ENCODE measurements around the gene CCR9. TPM values are rescaled to one million over a fixed set of nuclear protein-coding genes. Genes with fewer than 3 reads are reported as not detected.

The CCR9 gene
- total and polyA plus RNA-seq, 7 donors, result 0.55 TPM; not detected in 6

DNA sequence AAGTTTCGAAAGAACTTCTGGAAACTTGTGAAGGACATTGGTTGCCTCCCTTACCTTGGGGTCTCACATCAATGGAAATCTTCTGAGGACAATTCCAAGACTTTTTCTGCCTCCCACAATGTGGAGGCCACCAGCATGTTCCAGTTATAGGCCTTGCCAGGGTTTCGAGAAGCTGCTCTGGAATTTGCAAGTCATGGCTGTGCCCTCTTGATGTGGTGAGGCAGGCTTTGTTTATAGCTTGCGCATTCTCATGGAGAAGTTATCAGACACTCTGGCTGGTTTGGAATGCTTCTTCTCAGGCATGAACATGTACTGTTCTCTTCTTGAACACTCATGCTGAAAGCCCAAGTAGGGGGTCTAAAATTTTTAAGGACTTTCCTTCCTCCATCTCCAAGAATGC lies 61.0 kb downstream of the CCR9 start:
- no peak overlapping the region for H3K4me3 ChIP-seq
- H3K27ac ChIP-seq, result peak overlapping the region in 2 of 4 donors; percentile 37 to 62
- WGBS, 2 donors, result 96 to 97% methylated on average over 3 of the region's 3 CpGs
- no peak for TF ChIP-seq POLR2A (IDR thresholded peaks at IDR 0.05)
- TF ChIP-seq EP300 (IDR thresholded peaks at IDR 0.05), result no peak
- no peak for TF ChIP-seq POLR2AphosphoS5 (IDR thresholded peaks at IDR 0.05)
- TF ChIP-seq CTCF (IDR thresholded peaks at IDR 0.05), result no peak
- H3K27me3 ChIP-seq, result no peaks in the 10 kb centered on the region
- peaks cover 22 to 61% (median 38%) of the 10 kb centered on the region in 4 donors for H3K36me3 ChIP-seq
- intact Hi-C loops (cut with DNase I), result no loop called here
- DNase-seq, result no peak
- no peaks in the 10 kb centered on the region for H3K9me3 ChIP-seq
- H3K4me1 ChIP-seq, result peaks cover 0 to 53% (median 21%) of the 10 kb centered on the region in 4 donors

DNA sequence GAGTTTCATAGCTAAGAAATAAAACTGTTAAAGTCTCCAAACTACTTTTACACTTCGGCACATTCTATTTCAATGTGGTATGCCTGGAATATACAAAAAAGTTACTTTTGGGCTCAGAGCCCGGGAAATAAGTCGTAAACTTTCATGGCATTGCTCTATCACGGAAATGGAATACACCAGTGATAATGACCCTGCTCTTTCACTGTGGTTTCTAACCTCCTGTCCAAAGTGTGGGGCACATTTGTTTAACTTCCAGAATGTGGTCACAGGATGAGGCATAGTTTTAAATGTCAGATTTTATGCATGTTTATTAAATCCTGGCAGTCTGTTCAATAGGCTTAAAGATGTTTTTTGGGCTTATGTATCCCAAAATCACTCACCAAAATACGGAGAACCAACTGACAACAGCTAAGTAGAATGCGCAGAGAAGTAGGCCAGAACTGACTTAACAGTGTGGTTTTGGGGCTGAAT lies 62.0 kb downstream of the CCR9 start:
- Histone ChIP-seq H3K36me3 (peaks cover 30 to 71% (median 46%) of the 10 kb centered on the region in 4 donors), H3K4me3 (no peak overlapping the region), H3K4me1 (peaks cover 0 to 44% (median 21%) of the 10 kb centered on the region in 4 donors), H3K9me3 (no peaks in the 10 kb centered on the region), H3K27me3 (no peaks in the 10 kb centered on the region), H3K27ac (peak overlapping the region; percentile 19 to 62 (median 48))
- 64 to 74% methylated on average over 6 of the region's 6 CpGs for WGBS, 2 donors
- TF ChIP-seq EP300 (IDR thresholded peaks at IDR 0.05), result no peak
- TF ChIP-seq POLR2A (IDR thresholded peaks at IDR 0.05), result no peak
- intact Hi-C loops (cut with DNase I), result no loop called here
- DNase-seq, result no peak

DNA sequence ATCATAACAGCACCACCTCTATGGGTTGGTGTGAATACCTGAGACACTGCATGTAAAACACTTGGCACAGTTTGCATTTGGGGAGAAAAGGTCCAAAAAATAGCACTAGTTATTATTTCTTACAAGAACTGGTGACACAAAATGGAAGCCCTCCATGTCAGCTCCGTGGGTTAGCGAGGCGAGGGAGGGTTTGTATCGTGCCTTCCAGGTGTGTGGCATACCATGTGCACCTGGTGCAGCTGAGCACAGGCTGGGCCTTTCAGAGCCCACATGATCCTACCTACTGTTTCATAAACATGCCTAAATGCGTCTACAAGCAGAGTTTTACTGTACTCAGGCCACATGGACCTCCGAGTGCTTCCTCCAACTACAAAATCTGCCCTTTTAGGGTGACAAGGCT lies 62.5 kb downstream of the CCR9 start:
- WGBS, 2 donors, result 91 to 95% methylated on average over 6 of the region's 6 CpGs
- DNase-seq, result no peak
- no peaks in the 10 kb centered on the region for H3K9me3 ChIP-seq
- no peak overlapping the region for H3K4me3 ChIP-seq
- peaks cover 35 to 76% (median 51%) of the 10 kb centered on the region in 4 donors for H3K36me3 ChIP-seq
- peaks cover 0 to 41% (median 21%) of the 10 kb centered on the region in 4 donors for H3K4me1 ChIP-seq
- H3K27me3 ChIP-seq, result no peaks in the 10 kb centered on the region
- no peak for TF ChIP-seq CTCF (IDR thresholded peaks at IDR 0.05)
- TF ChIP-seq POLR2AphosphoS5 (IDR thresholded peaks at IDR 0.05), result no peak
- TF ChIP-seq EP300 (IDR thresholded peaks at IDR 0.05), result no peak
- no peak for TF ChIP-seq POLR2A (IDR thresholded peaks at IDR 0.05)
- intact Hi-C loops (cut with DNase I), result no loop called here
- H3K27ac ChIP-seq, result peak overlapping the region; percentile 19 to 62 (median 48)

DNA sequence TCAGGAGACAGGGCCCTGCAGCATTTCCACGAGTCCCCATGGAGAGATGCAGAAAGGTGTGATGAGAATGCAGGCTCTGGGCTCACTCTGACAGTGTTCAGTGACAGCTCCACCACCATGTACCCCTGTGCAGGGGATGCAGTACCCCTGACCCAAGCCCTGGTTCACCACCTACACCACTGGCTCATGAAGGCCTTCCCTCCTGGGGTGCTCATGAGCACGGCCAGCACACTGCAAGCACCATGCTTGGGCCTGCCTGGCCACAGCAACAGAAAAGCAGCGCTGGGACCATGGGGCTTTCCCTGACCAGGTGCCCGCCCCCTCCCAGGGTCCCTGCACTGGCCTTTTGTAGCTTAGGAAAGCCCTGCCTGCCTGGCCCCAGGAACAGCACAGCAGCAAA lies 63.1 kb downstream of the CCR9 start:
- H3K36me3 ChIP-seq, result peaks cover 38 to 82% (median 57%) of the 10 kb centered on the region in 4 donors

GRCh38 chr3:45950131-45950530 lies 63.8 kb downstream of the CCR9 start:
- WGBS, 2 donors, result 94 to 97% methylated on average over 2 of the region's 2 CpGs
- intact Hi-C loops (cut with DNase I), result no loop called here
- DNase-seq, result no peak

More for the DNA sequence above, 63.1 kb downstream of the CCR9 start:
- TF ChIP-seq POLR2AphosphoS5 (IDR thresholded peaks at IDR 0.05) (no peak), CTCF (IDR thresholded peaks at IDR 0.05) (no peak), EP300 (IDR thresholded peaks at IDR 0.05) (no peak), POLR2A (IDR thresholded peaks at IDR 0.05) (no peak)
- peaks cover 0 to 41% (median 21%) of the 10 kb centered on the region in 4 donors for H3K4me1 ChIP-seq
- DNase-seq, result no peak
- no peak overlapping the region for H3K4me3 ChIP-seq
- peak overlapping the region in 3 of 4 donors; percentile 37 to 62 (median 59) for H3K27ac ChIP-seq
- H3K9me3 ChIP-seq, result no peaks in the 10 kb centered on the region
- H3K27me3 ChIP-seq, result no peaks in the 10 kb centered on the region
- 90 to 96% methylated on average over 4 of the region's 4 CpGs for WGBS, 2 donors
- intact Hi-C loops (cut with DNase I), result no loop called here

More at GRCh38 chr3:45950131-45950530, 63.8 kb downstream of the CCR9 start:
- TF ChIP-seq POLR2AphosphoS5 (IDR thresholded peaks at IDR 0.05) (no peak), CTCF (IDR thresholded peaks at IDR 0.05) (no peak), POLR2A (IDR thresholded peaks at IDR 0.05) (no peak), EP300 (IDR thresholded peaks at IDR 0.05) (no peak)
- H3K9me3 ChIP-seq, result no peaks in the 10 kb centered on the region
- H3K4me3 ChIP-seq, result no peak overlapping the region
- H3K27me3 ChIP-seq, result no peaks in the 10 kb centered on the region
- H3K4me1 ChIP-seq, result peaks cover 0 to 38% (median 21%) of the 10 kb centered on the region in 4 donors
- peak overlapping the region in 1 of 4 donors; percentile 3 for H3K27ac ChIP-seq
- peaks cover 45 to 89% (median 64%) of the 10 kb centered on the region in 4 donors for H3K36me3 ChIP-seq
